ENCODE data around the gene POLG.
"Not testable (repeated sequence)": the region's sequence is repeated elsewhere in the genome, so short reads cannot be mapped to it uniquely, and the experiment has no call there.

POLG gene

DNA sequence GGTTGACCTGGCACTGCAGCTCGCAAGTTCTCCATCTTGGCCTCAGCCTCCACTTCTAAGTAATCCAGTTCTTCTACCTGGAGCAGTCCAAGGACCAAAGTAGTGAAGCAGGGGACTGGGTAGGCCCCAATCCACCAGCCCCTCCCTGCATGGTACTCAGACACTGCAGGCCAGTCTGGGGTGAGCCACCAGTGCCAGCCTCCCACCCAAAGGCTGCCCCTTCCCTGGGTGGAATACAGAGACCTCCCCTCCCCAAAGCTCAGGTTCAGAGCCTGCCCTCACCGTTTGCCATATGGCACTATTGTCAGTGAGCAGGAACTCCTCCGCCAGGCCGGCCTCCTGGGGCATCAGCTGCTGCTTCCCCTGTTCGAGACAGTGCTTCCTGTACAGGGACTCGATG, 10.8 kb downstream of the POLG start:
- DNase-seq, result no peak

DNA sequence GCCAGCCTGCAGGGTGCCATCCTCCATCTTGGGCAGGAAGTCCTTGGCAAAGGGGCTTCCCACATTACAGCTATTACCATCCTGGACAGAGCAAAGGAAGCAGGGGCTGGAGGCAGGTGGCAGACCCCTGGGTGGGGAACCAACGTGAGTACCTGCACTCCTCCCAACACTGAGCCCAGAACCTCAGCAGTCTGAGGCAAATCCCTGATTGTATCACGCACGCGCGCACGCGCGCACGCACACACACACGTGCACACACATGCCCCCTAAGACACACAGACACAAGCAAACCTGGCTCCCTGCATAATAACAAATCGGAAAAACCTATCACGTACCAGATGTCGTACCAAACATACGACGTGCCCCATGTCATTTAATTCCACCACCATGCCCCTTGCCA, 11.8 kb downstream of the POLG start:
- DNase-seq, result no peak

DNA sequence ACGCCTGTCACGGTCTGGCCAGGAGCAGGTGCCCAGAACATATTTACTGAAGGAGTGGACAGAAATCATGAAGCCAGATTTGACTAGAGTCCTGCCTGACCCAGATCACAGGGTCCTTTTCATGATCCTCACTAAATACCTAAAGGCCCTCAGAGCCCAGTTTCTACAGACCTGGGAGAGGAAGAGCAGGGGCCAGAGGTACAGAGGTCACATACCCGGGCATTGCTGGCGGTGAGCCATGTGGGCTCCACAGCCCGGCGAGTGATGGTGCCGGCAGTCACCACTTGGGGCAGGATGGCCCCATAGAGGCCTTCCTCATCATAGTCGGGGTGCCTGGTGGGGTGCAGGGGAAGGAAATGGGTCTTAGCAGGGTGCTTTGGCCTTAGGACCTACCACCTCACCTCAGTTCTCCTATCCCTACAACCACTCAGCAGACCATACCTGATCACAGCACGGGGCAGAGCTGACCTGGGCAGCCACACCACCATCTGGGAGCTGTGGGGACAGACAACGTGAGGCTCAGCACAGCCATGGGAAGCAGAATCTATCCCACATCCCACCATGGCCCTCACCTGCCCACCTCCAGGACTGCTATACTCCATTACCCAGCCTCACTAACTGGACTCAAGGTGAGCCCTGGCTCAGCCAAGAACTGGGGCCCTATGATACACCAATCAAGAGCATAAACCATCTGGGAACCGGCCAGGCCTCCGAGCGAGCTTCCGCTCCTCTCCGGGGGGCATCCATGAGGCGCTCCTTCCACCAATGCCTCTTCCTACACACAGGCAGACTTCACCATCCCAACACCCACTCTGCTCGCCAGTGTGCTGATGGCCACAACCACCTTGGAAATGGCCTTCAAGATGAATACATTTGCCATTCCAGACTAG, 12.9 kb downstream of the POLG start:
- DNase-seq, result no peak

GRCh38 chr15:89320200-89320599, 14.4 kb downstream of the POLG start:
- no peak for DNase-seq

DNA sequence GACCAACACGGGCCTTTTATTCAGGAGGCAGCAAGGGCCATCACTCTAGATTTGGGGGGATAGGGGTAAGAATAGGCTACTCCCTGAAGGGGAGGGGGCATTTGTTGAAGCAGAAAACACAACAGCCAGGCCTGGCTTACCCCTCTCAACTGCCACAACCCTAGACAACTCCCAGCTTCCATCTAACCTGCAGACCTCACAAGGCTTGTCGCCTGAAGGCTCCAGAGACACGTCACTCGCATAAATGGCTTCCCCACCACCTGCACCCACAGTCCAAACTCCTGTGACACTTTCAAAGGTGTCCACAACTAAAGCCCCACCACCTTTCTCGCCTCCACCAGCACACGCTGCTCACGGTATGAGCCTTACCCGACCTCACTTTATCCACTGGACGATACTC, 14.9 kb downstream of the POLG start:
- no peak for DNase-seq

DNA sequence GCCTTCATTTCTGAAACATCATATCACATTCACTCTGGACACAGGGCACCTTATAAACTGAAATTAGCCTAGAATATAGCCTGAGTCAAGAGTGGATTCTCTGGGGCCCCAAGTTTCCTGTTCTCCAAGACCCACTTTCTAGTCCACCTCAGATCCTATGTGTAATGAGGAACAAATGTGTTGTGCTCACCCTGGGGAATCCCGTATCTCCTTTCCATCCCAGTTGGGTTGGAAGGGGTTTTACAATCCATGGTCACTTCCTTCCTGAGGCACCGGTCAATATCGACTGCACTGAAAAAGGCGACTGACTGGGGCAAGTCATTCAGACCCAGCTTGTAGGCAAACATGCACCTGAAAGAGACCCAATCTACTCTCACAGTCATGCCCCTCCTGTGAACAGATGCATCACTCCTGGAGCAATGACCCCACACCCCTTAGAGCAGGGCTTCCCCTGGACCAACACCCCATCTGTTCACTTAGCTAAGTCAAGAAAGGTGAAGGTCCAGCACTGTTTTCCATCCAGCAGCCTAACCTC, 17.4 kb downstream of the POLG start:
- DNase-seq, result no peak

DNA sequence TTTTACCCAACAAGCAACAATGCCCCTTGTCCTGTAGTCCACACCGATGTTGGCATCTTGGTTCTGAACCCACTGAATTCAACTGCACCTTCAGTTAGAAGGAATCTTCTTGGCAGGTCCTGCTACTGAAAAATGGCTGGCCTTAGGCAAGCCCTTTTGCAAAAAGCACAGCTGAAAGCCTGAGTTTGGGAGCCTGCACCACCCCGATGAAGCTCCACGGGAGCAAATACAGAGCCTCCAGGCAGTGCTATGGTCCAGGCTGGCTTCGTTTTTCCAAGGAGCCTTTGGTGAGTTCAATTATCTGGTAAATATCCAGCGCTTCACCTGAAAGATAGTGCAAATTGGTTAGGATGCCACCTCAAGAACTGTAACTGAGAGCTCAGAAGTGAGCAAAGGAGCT, 18.1 kb downstream of the POLG start:
- no peak for DNase-seq

DNA sequence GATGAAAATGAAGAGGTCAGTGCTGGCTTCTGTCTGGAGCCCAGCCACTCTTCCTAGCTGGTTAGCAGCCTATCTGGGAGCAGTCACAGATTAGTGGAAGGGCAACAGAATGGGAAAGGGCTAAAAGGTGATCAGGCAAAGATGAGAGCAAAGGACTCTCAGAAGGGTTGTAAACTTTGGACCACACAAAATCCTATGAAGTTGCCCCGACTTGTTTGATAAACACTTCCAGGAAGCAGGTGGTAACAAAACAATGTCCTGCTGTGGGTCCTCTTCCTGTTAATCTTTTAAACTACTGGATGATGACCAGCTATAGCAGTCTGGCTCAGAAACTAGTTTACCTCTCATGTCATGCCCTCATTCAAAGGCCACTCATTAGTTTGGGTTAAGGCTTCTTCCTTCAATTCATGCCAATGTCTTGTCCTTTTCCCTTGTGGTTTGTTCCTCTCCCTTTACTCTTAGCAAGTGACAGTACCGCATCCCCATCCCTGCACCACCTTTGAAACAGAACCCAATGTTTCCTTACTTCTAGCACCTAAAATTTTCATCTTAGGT, 19.2 kb downstream of the POLG start:
- DNase-seq, result no peak

GRCh38 chr15:89309993-89310392, 24.6 kb downstream of the POLG start:
- DNase-seq, result no peak

DNA sequence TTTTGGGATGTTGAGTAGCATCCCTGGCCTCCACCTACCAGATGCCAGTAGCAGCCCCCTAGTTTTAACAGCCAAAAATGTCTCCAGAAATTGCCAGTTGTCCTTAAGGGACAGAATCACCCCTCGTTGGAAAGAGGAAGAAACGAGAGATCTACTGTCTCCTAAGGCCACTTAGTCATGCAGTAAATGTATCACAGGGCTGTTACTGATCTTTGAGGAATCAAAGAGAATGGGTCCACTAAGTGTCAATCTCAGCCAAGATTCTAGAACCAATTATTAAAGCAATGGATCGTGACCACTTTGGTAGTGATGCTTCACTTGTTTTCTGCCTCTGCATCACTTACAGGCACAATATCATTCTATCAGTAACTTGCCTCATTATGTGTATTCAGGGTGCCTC, 26.4 kb downstream of the POLG start:
- no peak for DNase-seq

GRCh38 chr15:89307791-89308190, 26.8 kb downstream of the POLG start:
- no peak for DNase-seq

- no peak for DNase-seq
Observed at GRCh38 chr15:89307046-89307587, 27.5 kb downstream of the POLG start.

- no peak for DNase-seq
Observed at GRCh38 chr15:89305395-89305794, 29.2 kb downstream of the POLG start.

- DNase-seq, result no peak
Observed at GRCh38 chr15:89303986-89304385, 30.6 kb downstream of the POLG start.

DNA sequence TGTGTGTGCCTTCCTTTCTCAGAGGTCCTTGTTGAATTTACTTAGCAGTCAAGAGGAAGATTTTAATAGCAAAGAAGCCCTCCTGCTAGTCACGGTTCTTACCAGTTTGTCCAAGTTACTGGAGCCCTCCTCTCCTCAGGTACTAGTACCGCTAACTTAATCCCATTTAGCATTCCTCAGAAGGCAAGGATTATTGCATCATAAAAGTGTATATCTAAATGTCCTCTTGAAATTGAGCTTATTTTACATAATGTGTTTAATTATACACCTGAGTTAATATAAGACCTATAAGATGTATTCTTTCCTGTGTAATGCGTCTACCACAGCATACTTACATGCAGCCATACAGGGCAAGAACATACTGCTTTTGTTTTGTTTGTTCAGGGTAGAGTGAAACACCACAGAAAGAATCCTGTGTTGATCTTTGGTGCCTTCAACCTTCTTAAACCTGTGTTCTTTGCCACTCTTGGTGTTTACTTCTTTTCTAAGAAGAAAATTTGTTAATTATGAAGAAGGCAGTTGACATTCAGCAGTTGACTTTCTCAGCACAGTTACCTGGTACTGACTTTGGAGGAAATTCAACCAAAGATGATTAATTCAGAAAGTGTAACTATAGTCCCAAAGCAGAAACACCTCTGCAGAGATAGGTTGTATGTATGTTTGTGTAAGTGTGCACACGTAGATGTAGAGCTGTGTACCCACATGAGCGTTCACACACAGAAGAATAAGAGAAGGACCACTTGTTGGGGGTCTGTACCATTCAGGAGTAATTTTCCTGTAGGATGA, 33.1 kb downstream of the POLG start:
- DNase-seq, result no peak

DNA sequence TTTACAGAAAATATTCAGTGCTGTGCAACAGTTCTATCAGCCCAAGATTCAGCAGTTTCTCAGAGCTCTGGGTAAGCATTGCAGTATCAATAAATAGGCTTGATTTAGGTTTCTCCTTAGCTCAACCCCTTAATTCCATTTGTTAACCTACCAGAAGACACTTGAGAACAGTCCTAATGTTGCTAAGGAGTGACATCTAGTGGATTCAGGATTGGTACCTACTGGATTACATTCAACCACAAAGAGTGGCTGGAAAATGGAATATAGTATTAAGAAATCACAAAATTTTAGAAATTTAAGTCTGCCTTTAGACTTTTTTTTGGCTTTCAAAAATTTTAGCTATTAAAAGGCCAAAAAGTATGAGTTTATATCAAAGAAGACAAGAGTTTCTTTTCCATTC, 34.7 kb downstream of the POLG start:
- no peak for DNase-seq

- no peak for DNase-seq
Observed at GRCh38 chr15:89293012-89293411, 41.6 kb downstream of the POLG start.

GRCh38 chr15:89291934-89292438, 42.6 kb downstream of the POLG start:
- DNase-seq, result no peak

GRCh38 chr15:89283201-89283600, 51.4 kb downstream of the POLG start:
- DNase-seq, result no peak

DNA sequence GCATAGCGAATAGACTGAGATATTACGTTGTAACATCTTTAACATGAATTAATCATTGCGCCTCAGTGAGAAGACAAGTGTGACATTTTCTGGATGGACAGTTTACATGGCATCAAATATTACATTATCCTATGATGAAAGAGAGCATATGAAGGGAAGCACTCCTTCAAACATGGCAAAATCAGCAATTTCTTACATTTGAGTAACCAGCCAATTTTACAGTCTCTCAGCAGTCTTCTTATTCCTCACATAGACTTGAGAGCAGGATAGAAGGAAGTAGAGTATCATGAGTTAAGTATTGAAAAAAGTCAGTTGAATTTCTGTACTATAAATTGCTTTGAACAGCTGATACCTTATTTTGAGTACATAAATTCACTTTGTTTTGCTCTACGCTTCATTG, 52.0 kb downstream of the POLG start:
- DNase-seq, result no peak

- DNase-seq, result no peak
Observed at GRCh38 chr15:89278307-89278706, 56.3 kb downstream of the POLG start.

- not testable (repeated sequence) for DNase-seq
Observed at GRCh38 chr15:89277281-89277680, 57.3 kb downstream of the POLG start.

Data from CD4-positive, alpha-beta T cell treated with Interleukin-10 for 1 hour (primary cell).